ENCODE results near the gene HES7.

HES7 gene

DNA sequence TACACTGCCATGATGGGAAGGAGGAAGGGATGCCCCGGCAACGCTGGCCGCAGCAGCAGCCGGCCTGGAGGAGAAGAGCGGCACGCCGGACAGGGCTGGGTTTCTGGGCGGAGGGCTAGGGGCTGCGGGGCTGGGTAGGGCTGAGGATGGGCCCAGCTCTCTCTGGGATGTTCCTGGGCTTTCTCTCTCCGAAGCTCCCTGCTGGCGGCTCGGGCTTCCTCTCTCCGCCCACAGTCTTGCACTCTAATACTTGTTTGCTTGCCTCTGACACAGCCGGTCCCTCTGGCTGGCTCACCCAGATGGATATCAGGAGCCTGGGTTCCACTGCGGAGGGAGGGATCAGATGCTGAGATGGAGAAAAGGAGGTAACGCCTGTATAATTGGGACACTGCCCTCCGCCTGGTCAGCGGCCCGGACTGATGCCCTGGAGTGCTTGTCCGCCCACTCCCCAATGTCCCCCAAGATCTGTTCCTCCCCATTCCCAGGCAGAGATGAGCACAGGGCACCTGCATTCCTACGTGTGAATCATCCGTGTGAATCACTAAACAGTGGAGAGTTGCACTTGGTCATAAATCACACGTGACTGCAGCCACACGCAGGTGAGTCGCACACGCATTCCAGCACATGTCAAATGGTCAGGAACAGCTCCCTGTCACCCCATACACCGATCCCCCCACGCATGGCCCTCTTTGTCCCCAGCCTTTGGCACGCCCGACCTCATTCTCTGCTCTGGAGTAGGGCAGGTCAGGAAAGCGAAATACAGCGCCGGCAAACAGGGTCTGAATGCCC, 5.7 kb downstream of the HES7 start, which contains the start of gene ALOXE3:
Gene ALOXE3 (minus strand): TSS at position 535 of the 789 bp plus-strand sequence. CDS start 524 bp downstream, at position 11.
- Histone ChIP-seq H3K27me3 (ENCODE audit: insufficient read depth, poor library complexity, severe bottlenecking) (no peaks in the 10 kb centered on the region), H3K4me3 (ENCODE audit: severe bottlenecking) (peak within 1 kb of the TSS; percentile 46), H3K36me3 (ENCODE audit: low read depth) (no peaks in the 10 kb centered on the region), H3K27ac (ENCODE audit: poor library complexity, severe bottlenecking) (peak within 1 kb of the TSS; percentile 91), H3K4me1 (ENCODE audit: insufficient read depth, poor library complexity, severe bottlenecking) (no peaks in the 10 kb centered on the region), H3K9me3 (ENCODE audit: severe bottlenecking) (no peaks in the 10 kb centered on the region)
- TF ChIP-seq, protein P1, sequence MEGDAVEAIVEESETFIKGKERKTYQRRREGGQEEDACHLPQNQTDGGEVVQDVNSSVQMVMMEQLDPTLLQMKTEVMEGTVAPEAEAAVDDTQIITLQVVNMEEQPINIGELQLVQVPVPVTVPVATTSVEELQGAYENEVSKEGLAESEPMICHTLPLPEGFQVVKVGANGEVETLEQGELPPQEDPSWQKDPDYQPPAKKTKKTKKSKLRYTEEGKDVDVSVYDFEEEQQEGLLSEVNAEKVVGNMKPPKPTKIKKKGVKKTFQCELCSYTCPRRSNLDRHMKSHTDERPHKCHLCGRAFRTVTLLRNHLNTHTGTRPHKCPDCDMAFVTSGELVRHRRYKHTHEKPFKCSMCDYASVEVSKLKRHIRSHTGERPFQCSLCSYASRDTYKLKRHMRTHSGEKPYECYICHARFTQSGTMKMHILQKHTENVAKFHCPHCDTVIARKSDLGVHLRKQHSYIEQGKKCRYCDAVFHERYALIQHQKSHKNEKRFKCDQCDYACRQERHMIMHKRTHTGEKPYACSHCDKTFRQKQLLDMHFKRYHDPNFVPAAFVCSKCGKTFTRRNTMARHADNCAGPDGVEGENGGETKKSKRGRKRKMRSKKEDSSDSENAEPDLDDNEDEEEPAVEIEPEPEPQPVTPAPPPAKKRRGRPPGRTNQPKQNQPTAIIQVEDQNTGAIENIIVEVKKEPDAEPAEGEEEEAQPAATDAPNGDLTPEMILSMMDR (IDR thresholded peaks at IDR 0.05; ENCODE audit: poor library complexity, severe bottlenecking), result no peak
- DNase-seq (ENCODE audit: low spot score) (no peak), ATAC-seq (ENCODE audit: low read depth) (peak; percentile 44)

DNA sequence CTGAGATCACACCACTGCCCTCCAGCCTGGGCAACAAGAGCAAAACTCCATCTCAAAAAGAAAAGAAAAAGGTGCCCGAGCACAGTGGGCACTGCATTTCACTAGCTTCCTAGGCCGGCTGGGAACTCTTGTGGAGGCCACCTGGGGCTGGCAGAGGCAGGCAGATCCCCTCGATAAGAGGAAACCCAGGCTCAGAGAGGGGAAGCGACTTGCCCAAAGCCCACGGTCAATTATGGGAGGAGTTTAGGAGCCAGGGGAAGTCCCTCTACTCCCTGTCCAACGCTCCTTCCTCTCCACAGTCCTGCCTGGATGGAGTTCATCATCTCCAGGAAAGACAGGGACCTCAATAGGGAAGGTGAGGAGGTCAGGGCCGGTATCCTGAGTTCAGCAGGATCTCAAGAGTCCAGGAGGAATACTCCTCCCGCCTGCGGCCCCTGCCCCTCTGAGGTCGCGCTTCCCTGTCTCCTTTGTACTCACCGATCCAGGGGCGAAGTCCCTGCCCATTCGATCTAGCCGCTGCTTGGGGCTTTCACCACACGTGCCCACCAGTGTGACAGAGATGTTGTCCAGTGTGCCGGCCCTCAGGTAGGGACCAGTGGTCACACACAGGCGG, 6.4 kb downstream of the HES7 start:
- TF ChIP-seq, protein P1 (IDR thresholded peaks at IDR 0.05; ENCODE audit: poor library complexity, severe bottlenecking), result no peak
- no peaks in the 10 kb centered on the region for H3K27me3 ChIP-seq (ENCODE audit: insufficient read depth, poor library complexity, severe bottlenecking)

DNA sequence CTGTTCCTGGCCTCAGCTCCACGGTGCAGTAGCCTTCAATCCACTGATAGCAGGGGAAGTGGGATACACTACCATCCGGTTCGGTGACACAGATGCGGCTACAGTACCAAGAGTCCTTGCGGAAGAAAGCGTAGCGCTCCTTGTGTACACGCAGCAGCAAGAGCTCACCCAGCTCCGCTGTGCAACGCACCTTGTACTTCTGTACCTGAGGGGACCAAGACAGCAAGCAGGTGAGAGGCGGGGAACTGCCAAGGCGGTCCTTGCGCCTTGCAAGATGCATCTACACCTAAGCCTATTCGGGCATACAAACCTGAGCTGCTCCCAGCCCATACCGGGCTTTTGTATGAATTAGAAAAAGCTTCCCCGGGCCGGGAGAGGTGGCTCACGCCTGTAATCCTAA, 7.1 kb downstream of the HES7 start:
- Histone ChIP-seq H3K9me3 (ENCODE audit: severe bottlenecking) (no peaks in the 10 kb centered on the region), H3K27ac (ENCODE audit: poor library complexity, severe bottlenecking) (no peak overlapping the region), H3K27me3 (ENCODE audit: insufficient read depth, poor library complexity, severe bottlenecking) (no peaks in the 10 kb centered on the region), H3K4me3 (ENCODE audit: severe bottlenecking) (no peak overlapping the region), H3K4me1 (ENCODE audit: insufficient read depth, poor library complexity, severe bottlenecking) (no peaks in the 10 kb centered on the region), H3K36me3 (ENCODE audit: low read depth) (no peaks in the 10 kb centered on the region)
- ATAC-seq (ENCODE audit: low read depth), result no peak
- DNase-seq (ENCODE audit: low spot score), result no peak
- TF ChIP-seq, protein P1 (IDR thresholded peaks at IDR 0.05; ENCODE audit: poor library complexity, severe bottlenecking), result no peak

More for the DNA sequence above, 6.4 kb downstream of the HES7 start:
- DNase-seq (ENCODE audit: low spot score) (no peak), ATAC-seq (ENCODE audit: low read depth) (no peak)
- peak overlapping the region; percentile 91 for H3K27ac ChIP-seq (ENCODE audit: poor library complexity, severe bottlenecking)
- H3K36me3 ChIP-seq (ENCODE audit: low read depth), result no peaks in the 10 kb centered on the region
- peak overlapping the region; percentile 46 for H3K4me3 ChIP-seq (ENCODE audit: severe bottlenecking)
- no peaks in the 10 kb centered on the region for H3K9me3 ChIP-seq (ENCODE audit: severe bottlenecking)
- no peaks in the 10 kb centered on the region for H3K4me1 ChIP-seq (ENCODE audit: insufficient read depth, poor library complexity, severe bottlenecking)

DNA sequence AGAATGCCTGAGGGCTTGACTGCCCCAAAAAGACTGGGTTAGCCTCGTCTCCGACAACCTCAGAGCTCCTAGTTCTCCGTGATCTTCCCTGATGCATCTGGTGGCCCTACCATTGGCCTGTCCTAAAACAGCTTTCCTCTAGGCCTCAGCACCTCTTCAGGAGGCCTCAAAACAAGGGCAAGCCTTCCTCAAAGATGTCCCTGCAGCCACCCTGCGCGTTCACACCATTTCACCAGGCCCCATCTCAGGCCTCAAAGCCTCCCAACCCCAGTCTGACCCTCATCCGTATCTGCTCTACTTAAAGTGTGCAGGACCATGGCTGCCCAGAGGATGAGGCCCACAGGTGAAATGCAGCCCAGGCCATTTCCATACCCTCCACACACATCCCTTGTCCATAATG, 13.0 kb downstream of the HES7 start:
- DNase-seq (ENCODE audit: low spot score) (no peak), ATAC-seq (ENCODE audit: low read depth) (no peak)
- H3K4me3 ChIP-seq (ENCODE audit: severe bottlenecking), result no peak overlapping the region
- TF ChIP-seq, protein P1 (IDR thresholded peaks at IDR 0.05; ENCODE audit: poor library complexity, severe bottlenecking), result no peak
- peaks cover 11% of the 10 kb centered on the region for H3K4me1 ChIP-seq (ENCODE audit: insufficient read depth, poor library complexity, severe bottlenecking)
- no peak overlapping the region for H3K27ac ChIP-seq (ENCODE audit: poor library complexity, severe bottlenecking)
- no peaks in the 10 kb centered on the region for H3K27me3 ChIP-seq (ENCODE audit: insufficient read depth, poor library complexity, severe bottlenecking)
- H3K9me3 ChIP-seq (ENCODE audit: severe bottlenecking), result no peaks in the 10 kb centered on the region
- H3K36me3 ChIP-seq (ENCODE audit: low read depth), result no peaks in the 10 kb centered on the region

DNA sequence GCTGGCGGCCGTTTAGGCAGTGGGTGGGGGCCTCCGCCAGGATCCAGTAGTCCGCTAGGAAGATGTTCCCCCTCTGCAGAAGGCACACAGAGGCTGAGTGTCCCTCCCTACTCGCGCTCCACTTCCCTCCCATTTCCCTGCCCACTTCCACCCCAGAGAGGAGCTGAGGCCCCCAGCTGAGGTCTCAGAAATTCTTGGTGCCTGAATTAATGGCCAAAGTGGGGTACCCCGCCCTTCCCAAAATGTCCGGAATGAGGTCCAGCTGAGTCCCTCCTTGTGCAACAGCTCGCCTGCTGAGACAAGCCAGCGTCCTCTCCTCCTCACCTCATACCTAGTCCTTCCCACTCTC, 13.5 kb downstream of the HES7 start:
- DNase-seq (ENCODE audit: low spot score) (no peak), ATAC-seq (ENCODE audit: low read depth) (no peak)
- TF ChIP-seq, protein P1 (IDR thresholded peaks at IDR 0.05; ENCODE audit: poor library complexity, severe bottlenecking), result peak; percentile 50
- Histone ChIP-seq H3K4me3 (ENCODE audit: severe bottlenecking) (no peak overlapping the region), H3K27me3 (ENCODE audit: insufficient read depth, poor library complexity, severe bottlenecking) (no peaks in the 10 kb centered on the region), H3K9me3 (ENCODE audit: severe bottlenecking) (no peaks in the 10 kb centered on the region), H3K4me1 (ENCODE audit: insufficient read depth, poor library complexity, severe bottlenecking) (peaks cover 11% of the 10 kb centered on the region), H3K36me3 (ENCODE audit: low read depth) (no peaks in the 10 kb centered on the region), H3K27ac (ENCODE audit: poor library complexity, severe bottlenecking) (no peak overlapping the region)

All from RWPE2 (cell line).